Measurements from ENCODE around the gene ZNF322.

ZNF322 gene

GRCh38 chr6:26613201-26613600 lies 46.3 kb downstream of the ZNF322 start:
- no peak for DNase-seq

GRCh38 chr6:26611599-26611998 lies 47.9 kb downstream of the ZNF322 start:
- DNase-seq: no peak

- DNase-seq: no peak
Observed at GRCh38 chr6:26609463-26609862, 50.1 kb downstream of the ZNF322 start.

GRCh38 chr6:26607434-26608230 lies 51.9 kb downstream of the ZNF322 start:
- peak; percentile 57 to 62 for DNase-seq

- DNase-seq: no peak
Observed at GRCh38 chr6:26604797-26605196, 54.7 kb downstream of the ZNF322 start.

GRCh38 chr6:26604026-26604425 lies 55.5 kb downstream of the ZNF322 start:
- no peak for DNase-seq

GRCh38 chr6:26602262-26602661 lies 57.3 kb downstream of the ZNF322 start:
- no peak for DNase-seq

GRCh38 chr6:26600759-26601158 lies 58.8 kb downstream of the ZNF322 start:
- DNase-seq: no peak

GRCh38 chr6:26599591-26599990 lies 60.0 kb downstream of the ZNF322 start:
- no peak for DNase-seq

GRCh38 chr6:26599134-26599533 lies 60.4 kb downstream of the ZNF322 start:
- no peak for DNase-seq

- no peak for DNase-seq
Observed at GRCh38 chr6:26598267-26598666, 61.3 kb downstream of the ZNF322 start.

- DNase-seq: no peak
Observed at GRCh38 chr6:26597821-26598220, 61.7 kb downstream of the ZNF322 start.

- no peak for DNase-seq
Observed at GRCh38 chr6:26597389-26597766, 62.2 kb downstream of the ZNF322 start.

- peak; percentile 98 to 99 for DNase-seq
Observed at GRCh38 chr6:26596579-26597388, 62.8 kb downstream of the ZNF322 start, which contains the start of gene ABT1. Gene ABT1, plus strand, starts transcription at chr6:26596953. Its CDS starts 30 bp downstream, at chr6:26596983.

GRCh38 chr6:26595669-26596269 lies 63.8 kb downstream of the ZNF322 start:
- peak; percentile 94 for DNase-seq

- DNase-seq: peak; percentile 80 to 81
Observed at GRCh38 chr6:26594730-26595632, 64.6 kb downstream of the ZNF322 start.

GRCh38 chr6:26594131-26594498 lies 65.4 kb downstream of the ZNF322 start:
- DNase-seq: no peak

GRCh38 chr6:26593278-26594130 lies 66.0 kb downstream of the ZNF322 start:
- DNase-seq: no peak

GRCh38 chr6:26592649-26593048 lies 66.9 kb downstream of the ZNF322 start:
- no peak for DNase-seq

GRCh38 chr6:26588965-26589364 lies 70.6 kb downstream of the ZNF322 start:
- DNase-seq: no peak

Data from activated T-cell treated with anti-CD3 and anti-CD28 coated beads, Interleukin-2, amount 50 U/mL, for 48 hours (primary cell).